K562 (cell line): Measurements from ENCODE around the gene FBXL13. TPM values are rescaled to one million over a fixed set of nuclear protein-coding genes. Genes with fewer than 3 reads are reported as not detected.

Experiments
- BACH1 ChIP-seq: fragments of 200-800 bp; sonication (Bioruptor generic); IDR thresholded peaks from 2 replicates; pipeline ENCODE4 v1.6.1; 2016; ENCODE audit warnings: missing genetic modification characterization, missing compliant biosample characterization
- E2F8 ChIP-seq: fragments of 450-650 bp; IDR thresholded peaks from 2 replicates; pipeline ENCODE4 v1.7.1; 2018; ENCODE audit warnings: mild to moderate bottlenecking, low read depth; ENCODE audit not compliant: partially characterized antibody
- EHMT2 ChIP-seq: fragments of 450-650 bp; IDR thresholded peaks from 2 replicates; pipeline ENCODE4 v1.6.1; 2018; ENCODE audit warnings: antibody characterized with exemption
- KLF10 ChIP-seq: fragments of 250-450 bp; sonication (Bioruptor Pico); IDR thresholded peaks from 2 replicates; pipeline ENCODE4 v1.6.1; 2021; ENCODE audit warnings: matching md5 sums
- L3MBTL2 ChIP-seq: fragments of 450-650 bp; IDR thresholded peaks from 2 replicates; pipeline ENCODE4 v1.6.1; 2016; ENCODE audit warnings: mild to moderate bottlenecking, moderate library complexity
- PATZ1 ChIP-seq: fragments of 250-450 bp; sonication (Bioruptor Pico); IDR thresholded peaks from 2 replicates; pipeline ENCODE4 v1.5.0; 2020; ENCODE audit warnings: mild to moderate bottlenecking, borderline replicate concordance
- PML ChIP-seq: IDR thresholded peaks from 2 replicates; pipeline ENCODE4 v1.6.1; 2012; ENCODE audit warnings: low read length, inconsistent platforms
- POLR2AphosphoS2 ChIP-seq: IDR thresholded peaks from 2 replicates; pipeline ENCODE4 v1.6.1; 2012; ENCODE audit warnings: low read length, improper control_type of control experiment
- POLR2AphosphoS5 ChIP-seq: IDR thresholded peaks from 2 replicates; pipeline ENCODE4 v1.6.1; 2011; ENCODE audit warnings: mild to moderate bottlenecking, low read depth, low read length, moderate library complexity; ENCODE audit not compliant: control insufficient read depth, insufficient read depth
- POLR2B ChIP-seq: fragments of 450-650 bp; IDR thresholded peaks from 2 replicates; pipeline ENCODE4 v1.6.1; 2018; ENCODE audit warnings: low read depth; ENCODE audit not compliant: partially characterized antibody
- RHOXF2B ChIP-seq: fragments of 250-450 bp; sonication (Bioruptor Pico); conservative IDR thresholded peaks from 2 replicates; pipeline ENCODE4 v1.5.1; 2021
- SFPQ ChIP-seq: fragments of 200-400 bp; formaldehyde crosslinking; IDR thresholded peaks from 2 replicates; pipeline ENCODE4 v1.6.1; 2017; ENCODE audit warnings: mild to moderate bottlenecking, low read depth, low read length, moderate library complexity
- SUPT5H ChIP-seq: fragments of 450-650 bp; IDR thresholded peaks from 2 replicates; pipeline ENCODE4 v1.6.1; 2016
- ZNF512 ChIP-seq: IDR thresholded peaks from 2 replicates; pipeline ENCODE4 v1.6.1; 2016; ENCODE audit warnings: missing genetic modification characterization, missing compliant biosample characterization
- ZNF583 ChIP-seq: fragments of 250-450 bp; sonication (Bioruptor Pico); IDR thresholded peaks from 2 replicates; pipeline ENCODE4 v1.4.0; 2020
- polyA plus RNA-seq, 8 experiments: library from polyadenylated mRNA; depleted of rRNA in 4 of 8; stranded (reverse) in 5 of 8; unstranded in 3 of 8; fragments of >200 nt; fragmentation: Nextera tagmentation in 2 of 8; fragmentation: Illumina TruSeq in 1 of 8; extraction: Ambion mirVana in 2 of 8; extraction: Trizol in 1 of 8; gene quantifications; 2 replicates each; pipeline versions ENCODE4 v1.2.1 to v1.2.3, GENCODE V29; 2011 to 2014; ENCODE audit warnings: inconsistent platforms in 1 of 8, missing spikeins in 1 of 8
- total RNA-seq, 7 experiments: library from RNA; depleted of rRNA in 6 of 7; stranded (reverse); fragments of >200 nt in 6 of 7; fragmentation: Illumina TruSeq in 2 of 7; extraction: Trizol in 2 of 7; gene quantifications; 2 replicates each; pipeline versions ENCODE4 v1.2.1 to v1.2.3, GENCODE V29; 2011 to 2021; ENCODE audit warnings: low replicate concordance in 1 of 7

FBXL13 gene
- total and polyA plus RNA-seq, 9 of the 15 experiments (the other 6 are each of a cell fraction or from before 2014, with no cell fraction given), result 16.3 to 55.0 (median 25.4) TPM

- TF ChIP-seq RHOXF2B (CRISPR knock-in tag) (0 out of 2 replicates have a peak, but pooled peaks have one; percentile 59), L3MBTL2 (0 out of 2 replicates have a peak, but pooled peaks have one; percentile 27), POLR2AphosphoS2 (peak; percentile 71), ZNF512 (tag) (no peak), SUPT5H (0 out of 2 replicates have a peak, but pooled peaks have one; percentile 29), POLR2B (peak; percentile 31), SFPQ (no peak), PATZ1 (CRISPR knock-in tag) (no peak), PML (peak; percentile 11; the same call in 1 of the 2 replicates), POLR2AphosphoS5 (peak; percentile 41; the same call in 1 of the 2 replicates), E2F8 (peak; percentile 24), EHMT2 (peak; percentile 11; the same call in 1 of the 2 replicates), ZNF583 (peak; percentile 36; the same call in 1 of the 2 replicates), BACH1 (tag) (no peak), KLF10 (CRISPR knock-in tag) (no peak)
These were observed 84.0 kb downstream of the FBXL13 start (continued) for GRCh38 chr7:102990642-102991041.
